ENCODE data around the gene IHH. TPM values are rescaled to one million over a fixed set of nuclear protein-coding genes. Genes with fewer than 3 reads are reported as not detected.

IHH gene
- total RNA-seq, 1 experiment from 2014 or later, result not detected

GRCh38 chr2:219084791-219085190 is 24.1 kb upstream of the IHH start:
- H3K4me1 ChIP-seq, result peaks cover 29% of the 10 kb centered on the region
- no peaks in the 10 kb centered on the region for H3K27me3 ChIP-seq
- H3K27ac ChIP-seq, result no peak overlapping the region
- no peak overlapping the region for H3K4me3 ChIP-seq
- 0 out of 2 replicates have a peak, but pooled peaks cover 2% of the 10 kb centered on the region for H3K36me3 ChIP-seq
- H3K9me3 ChIP-seq (replicated peaks), result 0 out of 2 replicates have a peak, but pooled peaks cover 2% of the 10 kb centered on the region
- no peak for DNase-seq

- Histone ChIP-seq H3K27me3 (no peaks in the 10 kb centered on the region), H3K9me3 (replicated peaks) (no peaks in the 10 kb centered on the region), H3K36me3 (no peaks in the 10 kb centered on the region), H3K4me3 (no peak overlapping the region), H3K27ac (no peak overlapping the region), H3K4me1 (peaks cover 22% of the 10 kb centered on the region)
- no peak for DNase-seq
Observed at GRCh38 chr2:219082332-219082958, 21.7 kb upstream of the IHH start.

GRCh38 chr2:219081701-219082331 is 21.1 kb upstream of the IHH start:
- no peak overlapping the region for H3K4me3 ChIP-seq
- H3K9me3 ChIP-seq (replicated peaks), result no peaks in the 10 kb centered on the region
- no peak for DNase-seq
- no peak overlapping the region for H3K27ac ChIP-seq
- no peaks in the 10 kb centered on the region for H3K36me3 ChIP-seq
- no peaks in the 10 kb centered on the region for H3K27me3 ChIP-seq
- H3K4me1 ChIP-seq, result peaks cover 19% of the 10 kb centered on the region

GRCh38 chr2:219081096-219081495 is 20.4 kb upstream of the IHH start:
- no peak for DNase-seq
- H3K4me3 ChIP-seq, result no peak overlapping the region
- H3K27me3 ChIP-seq, result no peaks in the 10 kb centered on the region
- no peaks in the 10 kb centered on the region for H3K9me3 ChIP-seq (replicated peaks)
- no peak overlapping the region for H3K27ac ChIP-seq
- no peaks in the 10 kb centered on the region for H3K36me3 ChIP-seq
- H3K4me1 ChIP-seq, result peaks cover 12% of the 10 kb centered on the region

GRCh38 chr2:219079417-219079816 is 18.7 kb upstream of the IHH start:
- DNase-seq, result no peak
- H3K36me3 ChIP-seq, result no peaks in the 10 kb centered on the region
- no peaks in the 10 kb centered on the region for H3K27me3 ChIP-seq
- H3K4me3 ChIP-seq, result no peak overlapping the region
- no peaks in the 10 kb centered on the region for H3K4me1 ChIP-seq
- H3K27ac ChIP-seq, result no peak overlapping the region
- H3K9me3 ChIP-seq (replicated peaks), result no peaks in the 10 kb centered on the region

- H3K27ac ChIP-seq, result no peak overlapping the region
- no peaks in the 10 kb centered on the region for H3K4me1 ChIP-seq
- H3K9me3 ChIP-seq (replicated peaks), result no peaks in the 10 kb centered on the region
- no peak overlapping the region for H3K4me3 ChIP-seq
- no peaks in the 10 kb centered on the region for H3K27me3 ChIP-seq
- no peaks in the 10 kb centered on the region for H3K36me3 ChIP-seq
- no peak for DNase-seq
Observed at GRCh38 chr2:219078951-219079350, 18.2 kb upstream of the IHH start.

- H3K4me1 ChIP-seq, result no peaks in the 10 kb centered on the region
- H3K27ac ChIP-seq, result no peak overlapping the region
- DNase-seq, result peak in 1 of 2 experiments; percentile 31
- no peaks in the 10 kb centered on the region for H3K9me3 ChIP-seq (replicated peaks)
- H3K27me3 ChIP-seq, result no peaks in the 10 kb centered on the region
- H3K36me3 ChIP-seq, result no peaks in the 10 kb centered on the region
- H3K4me3 ChIP-seq, result no peak overlapping the region
Observed at GRCh38 chr2:219078126-219078525, 17.4 kb upstream of the IHH start.

GRCh38 chr2:219076253-219076652 is 15.5 kb upstream of the IHH start:
- DNase-seq, result no peak
- H3K27ac ChIP-seq, result no peak overlapping the region
- H3K27me3 ChIP-seq, result no peaks in the 10 kb centered on the region
- H3K9me3 ChIP-seq (replicated peaks), result no peaks in the 10 kb centered on the region
- no peaks in the 10 kb centered on the region for H3K4me1 ChIP-seq
- H3K36me3 ChIP-seq, result no peaks in the 10 kb centered on the region
- H3K4me3 ChIP-seq, result no peak overlapping the region

- peak; percentile 72 to 86 for DNase-seq
- no peaks in the 10 kb centered on the region for H3K4me1 ChIP-seq
- H3K27ac ChIP-seq, result no peak overlapping the region
- no peaks in the 10 kb centered on the region for H3K27me3 ChIP-seq
- H3K9me3 ChIP-seq (replicated peaks), result no peaks in the 10 kb centered on the region
- H3K4me3 ChIP-seq, result no peak overlapping the region
- H3K36me3 ChIP-seq, result no peaks in the 10 kb centered on the region
Observed at GRCh38 chr2:219073413-219074129, 12.8 kb upstream of the IHH start.

- Histone ChIP-seq H3K4me1 (no peaks in the 10 kb centered on the region), H3K9me3 (replicated peaks) (no peaks in the 10 kb centered on the region), H3K4me3 (no peak overlapping the region), H3K36me3 (no peaks in the 10 kb centered on the region), H3K27me3 (no peaks in the 10 kb centered on the region), H3K27ac (no peak overlapping the region)
- DNase-seq, result no peak
Observed at GRCh38 chr2:219072741-219073250, 12.1 kb upstream of the IHH start.

- no peak overlapping the region for H3K27ac ChIP-seq
- H3K27me3 ChIP-seq, result no peaks in the 10 kb centered on the region
- H3K36me3 ChIP-seq, result no peaks in the 10 kb centered on the region
- H3K9me3 ChIP-seq (replicated peaks), result no peaks in the 10 kb centered on the region
- no peak for DNase-seq
- no peaks in the 10 kb centered on the region for H3K4me1 ChIP-seq
- H3K4me3 ChIP-seq, result no peak overlapping the region
Observed at GRCh38 chr2:219071131-219071816, 10.6 kb upstream of the IHH start.

GRCh38 chr2:219065484-219065883 is 4.8 kb upstream of the IHH start:
- no peak overlapping the region for H3K27ac ChIP-seq
- H3K27me3 ChIP-seq, result no peaks in the 10 kb centered on the region
- DNase-seq, result no peak
- no peaks in the 10 kb centered on the region for H3K9me3 ChIP-seq (replicated peaks)
- H3K4me3 ChIP-seq, result no peak overlapping the region
- H3K36me3 ChIP-seq, result no peaks in the 10 kb centered on the region
- no peaks in the 10 kb centered on the region for H3K4me1 ChIP-seq

- DNase-seq, result no peak
- Histone ChIP-seq H3K4me1 (no peaks in the 10 kb centered on the region), H3K27me3 (no peaks in the 10 kb centered on the region), H3K36me3 (no peaks in the 10 kb centered on the region), H3K4me3 (no peak overlapping the region), H3K27ac (no peak overlapping the region), H3K9me3 (replicated peaks) (no peaks in the 10 kb centered on the region)
Observed at GRCh38 chr2:219062081-219062480, 1.4 kb upstream of the IHH start.

GRCh38 chr2:219059725-219060682 is 717 bp downstream of the IHH start:
- H3K9me3 ChIP-seq (replicated peaks), result no peaks in the 10 kb centered on the region
- no peak overlapping the region for H3K27ac ChIP-seq
- H3K36me3 ChIP-seq, result no peaks in the 10 kb centered on the region
- no peaks in the 10 kb centered on the region for H3K4me1 ChIP-seq
- H3K4me3 ChIP-seq, result no peak overlapping the region
- H3K27me3 ChIP-seq, result no peaks in the 10 kb centered on the region
- DNase-seq, result no peak

Measured in SJCRH30 (cell line).